H1 (cell line): ENCODE results near the gene CLEC1B. TPM values are rescaled to one million over a fixed set of nuclear protein-coding genes. Genes with fewer than 3 reads are reported as not detected.

ENCODE experiments used
- CTCF ChIA-PET: fragments of 300-600 bp; sonication (Branson Sonifier 250); formaldehyde crosslinking; loops from one replicate; lab custom pipeline; 2021; ENCODE audit not compliant: partially characterized antibody; lab: Charles Lee
- POLR2A ChIA-PET: fragments of 300-600 bp; sonication (Branson Sonifier 250); formaldehyde crosslinking; loops from one replicate; lab custom pipeline; 2021; ENCODE audit warnings: inconsistent platforms; ENCODE audit not compliant: partially characterized antibody; lab: Charles Lee
- DNase-seq, 2 experiments: peaks; one replicate each; pipeline versions ENCODE4 v3.0.0 to v3.0.0-alpha.2; 2010 to 2022; ENCODE audit warnings: low spot score in 2 of 2, low read depth in 1 of 2, mixed read lengths in 1 of 2
- FAIRE-seq: peaks from 2 replicates; lab custom pipeline; 2011; peaks lifted over from hg19 to GRCh38; lab: Jason Lieb, UNC
- H2AFZ ChIP-seq: 2 replicates; pipeline ENCODE4 v1.8.1; 2012; ENCODE audit warnings: low read length, inconsistent platforms
- H2AK5ac ChIP-seq: 2 replicates; pipeline ENCODE4 v1.6.1; 2013; ENCODE audit warnings: low read depth, low read length
- H2BK120ac ChIP-seq: replicated peaks from 2 replicates; pipeline ENCODE3; 2013; ENCODE audit warnings: low read depth, low read length, inconsistent platforms
- H2BK12ac ChIP-seq: 2 replicates; pipeline ENCODE4 v1.6.1; 2013; ENCODE audit warnings: low read depth, low read length
- H2BK15ac ChIP-seq: 2 replicates; pipeline ENCODE4 v1.6.1; 2013; ENCODE audit warnings: low read length
- H2BK20ac ChIP-seq: 2 replicates; pipeline ENCODE4 v1.6.1; 2013; ENCODE audit warnings: low read length
- H2BK5ac ChIP-seq: 2 replicates; pipeline ENCODE4 v1.6.1; 2013; ENCODE audit warnings: low read depth, low read length
- H3K14ac ChIP-seq: 2 replicates; pipeline ENCODE4 v1.6.1; 2013; ENCODE audit warnings: inconsistent platforms; ENCODE audit not compliant: insufficient read length
- H3K18ac ChIP-seq: 2 replicates; pipeline ENCODE4 v1.6.1; 2013; ENCODE audit warnings: low read length; ENCODE audit errors: extremely low read depth
- H3K23ac ChIP-seq: 2 replicates; pipeline ENCODE4 v1.6.1; 2013; ENCODE audit warnings: inconsistent platforms; ENCODE audit not compliant: insufficient read length
- H3K23me2 ChIP-seq: 2 replicates; pipeline ENCODE4 v1.6.1; 2013; ENCODE audit warnings: low read depth, low read length
- H3K27ac ChIP-seq: 2 replicates; pipeline ENCODE4 v1.6.1; 2011; ENCODE audit warnings: low read depth, low read length, inconsistent platforms
- H3K27me3 ChIP-seq, 4 experiments: replicated peaks in 1 of 4; 1 replicate in 1 of 4; 2 replicates in 3 of 4; pipeline versions ENCODE4 v1.6.1 to v1.8.1; 2011 to 2013; ENCODE audit warnings: low read length in 3 of 4, mild to moderate bottlenecking in 3 of 4, inconsistent platforms in 2 of 4, mixed read lengths in 2 of 4, moderate library complexity in 1 of 4; ENCODE audit not compliant: control insufficient read depth in 3 of 4, insufficient read depth in 3 of 4; ENCODE audit errors: extremely low read depth in 1 of 4
- H3K36me3 ChIP-seq, 4 experiments: 2 replicates each; pipeline versions ENCODE4 v1.6.1 to v1.8.1; 2011 to 2013; ENCODE audit warnings: mild to moderate bottlenecking in 4 of 4, low read length in 3 of 4, moderate library complexity in 2 of 4, control low read depth in 1 of 4, inconsistent platforms in 1 of 4; ENCODE audit not compliant: insufficient read depth in 4 of 4, control insufficient read depth in 2 of 4
- H3K4ac ChIP-seq: replicated peaks from 2 replicates; pipeline ENCODE3; 2013; ENCODE audit warnings: low read length, low read depth, mixed read lengths, inconsistent platforms; ENCODE audit not compliant: insufficient read length
- H3K4me1 ChIP-seq, 4 experiments: replicated peaks in 1 of 4; 1 replicate in 1 of 4; 2 replicates in 3 of 4; pipeline versions ENCODE4 v1.6.1 to v1.8.1; 2011 to 2013; ENCODE audit warnings: low read length in 3 of 4, inconsistent platforms in 2 of 4, mixed read lengths in 1 of 4; ENCODE audit not compliant: insufficient read depth in 4 of 4, control insufficient read depth in 3 of 4
- H3K4me2 ChIP-seq, 2 experiments: 2 replicates each; pipeline versions ENCODE4 v1.6.1 to v1.8.1; 2011 to 2013; ENCODE audit warnings: low read depth in 2 of 2, low read length in 2 of 2, control low read depth in 1 of 2, inconsistent platforms in 1 of 2, mild to moderate bottlenecking in 1 of 2; ENCODE audit not compliant: insufficient read depth in 1 of 2
- H3K4me3 ChIP-seq, 4 experiments: fragments of 200-600, 300-600 bp in 1 of 4; sonication (generic), shearing (Covaris generic), sonication (Bioruptor Twin) in 1 of 4; 2 replicates each; pipeline versions ENCODE4 v1.5.1 to v1.8.1; 2011 to 2016; ENCODE audit warnings: low read length in 4 of 4, low read depth in 3 of 4, control low read depth in 2 of 4, inconsistent platforms in 2 of 4, mild to moderate bottlenecking in 2 of 4, mixed read lengths in 1 of 4, moderate library complexity in 1 of 4; ENCODE audit not compliant: insufficient read depth in 2 of 4; ENCODE audit errors: extremely low read depth in 1 of 4
- H3K56ac ChIP-seq: replicated peaks from 2 replicates; pipeline ENCODE3; 2013; ENCODE audit warnings: low read depth, mild to moderate bottlenecking, mixed read lengths, low read length, inconsistent platforms; ENCODE audit not compliant: insufficient read length
- H3K79me1 ChIP-seq: 2 replicates; pipeline ENCODE4 v1.6.1; 2013; ENCODE audit warnings: low read depth, low read length, control low read depth
- H3K79me2 ChIP-seq, 2 experiments: 2 replicates each; pipeline versions ENCODE4 v1.6.1 to v1.8.1; 2012 to 2013; ENCODE audit warnings: low read length in 2 of 2, mild to moderate bottlenecking in 2 of 2, inconsistent platforms in 1 of 2; ENCODE audit not compliant: insufficient read depth in 2 of 2, control insufficient read depth in 1 of 2
- H3K9ac ChIP-seq, 4 experiments: replicated peaks in 1 of 4; 1 replicate in 1 of 4; 2 replicates in 3 of 4; pipeline versions ENCODE4 v1.6.1 to v1.8.1; 2011 to 2013; ENCODE audit warnings: low read depth in 3 of 4, low read length in 3 of 4, control low read depth in 2 of 4, mild to moderate bottlenecking in 2 of 4, moderate library complexity in 2 of 4, inconsistent platforms in 1 of 4; ENCODE audit errors: extremely low read depth in 1 of 4
- H3K9me3 ChIP-seq, 2 experiments: 2 replicates each; pipeline versions ENCODE4 v1.6.1 to v1.8.1; 2012 to 2013; ENCODE audit warnings: mild to moderate bottlenecking in 2 of 2, moderate library complexity in 2 of 2, control low read depth in 1 of 2, inconsistent platforms in 1 of 2, low read depth in 1 of 2, low read length in 1 of 2, mixed read lengths in 1 of 2; ENCODE audit not compliant: insufficient read depth in 2 of 2
- H4K20me1 ChIP-seq, 2 experiments: replicated peaks in 1 of 2; 2 replicates each; pipeline versions ENCODE3 to v1.8.1; 2011 to 2013; ENCODE audit warnings: inconsistent platforms in 2 of 2, low read length in 2 of 2, mild to moderate bottlenecking in 1 of 2; ENCODE audit not compliant: insufficient read depth in 2 of 2, control insufficient read depth in 1 of 2
- H4K5ac ChIP-seq: 2 replicates; pipeline ENCODE4 v1.6.1; 2013; ENCODE audit warnings: low read length, low read depth, mixed read lengths, inconsistent platforms; ENCODE audit not compliant: insufficient read length
- H4K8ac ChIP-seq: 2 replicates; pipeline ENCODE4 v1.8.0; 2013; ENCODE audit warnings: mild to moderate bottlenecking, moderate library complexity, low read length, inconsistent platforms; ENCODE audit not compliant: insufficient read depth; ENCODE audit errors: extremely low read depth
- H4K91ac ChIP-seq: replicated peaks from 2 replicates; pipeline ENCODE3; 2013; ENCODE audit warnings: low read length, mixed read lengths, inconsistent platforms; ENCODE audit not compliant: insufficient read length
- HDAC2 ChIP-seq, 2 experiments: fragments of 300-600 bp in 1 of 2; sonication (generic) in 1 of 2; IDR thresholded peaks; 2 replicates each; pipeline ENCODE4 v1.6.1; 2011 to 2012; ENCODE audit warnings: low read depth in 2 of 2, low read length in 2 of 2, mild to moderate bottlenecking in 2 of 2, moderate library complexity in 2 of 2, borderline replicate concordance in 1 of 2, inconsistent platforms in 1 of 2
- KDM1A ChIP-seq: fragments of 200-600, 300-600 bp; sonication (generic); IDR thresholded peaks from 2 replicates; pipeline ENCODE4 v1.7.1; 2016; ENCODE audit warnings: mild to moderate bottlenecking, low read length, borderline replicate concordance
- TEAD4 ChIP-seq: IDR thresholded peaks from 2 replicates; pipeline ENCODE4 v1.6.1; 2012; ENCODE audit warnings: low read depth, low read length, inconsistent platforms, mixed read lengths
- YY1 ChIP-seq: IDR thresholded peaks from 2 replicates; pipeline ENCODE4 v1.6.1; 2011; ENCODE audit warnings: low read depth, mild to moderate bottlenecking, low read length
- WGBS, 2 experiments: shearing (Covaris generic) in 1 of 2; methylation state at CpG; one replicate each; pipeline versions ENCODE4 v1.1.6 to v1.1.7; 2013 to 2015; ENCODE audit warnings: low lambda C conversion rate in 2 of 2, mixed read lengths in 2 of 2, inconsistent platforms in 1 of 2, low coverage in 1 of 2, missing lambda C conversion rate in 1 of 2; ENCODE audit not compliant: insufficient replicate concordance in 2 of 2, insufficient coverage in 1 of 2, insufficient read length in 1 of 2; ENCODE audit errors: extremely low coverage in 1 of 2, missing lambda C conversion rate in 1 of 2; 5-methylcytosine and 5-hydroxymethylcytosine counted together
- polyA plus RNA-seq, 7 experiments: library from polyadenylated mRNA; depleted of rRNA in 3 of 7; stranded (reverse) in 5 of 7; unstranded in 2 of 7; fragments of >200 nt in 5 of 7; fragments of 200-250 nt in 2 of 7; gene quantifications; 1 replicate in 5 of 7; 2 replicates in 1 of 7; 4 replicates in 1 of 7; pipeline versions ENCODE4 v1.2.1 to v1.2.3, GENCODE V29; 2011 to 2013; ENCODE audit warnings: missing spikeins in 2 of 7, mixed read lengths in 2 of 7
- total RNA-seq: library from RNA; stranded (reverse); fragmentation: NEBNext Ultra II Directional; extraction: Animal tissue kit (Norgen Biotek cat#: 25700); gene quantifications from 2 replicates; pipeline ENCODE4 v1.2.1, GENCODE V29; 2021

Gene CLEC1B
- total and polyA plus RNA-seq, 2 of the 8 experiments (the other 6 are each of a cell fraction or from before 2014, with no cell fraction given) = not detected

DNA sequence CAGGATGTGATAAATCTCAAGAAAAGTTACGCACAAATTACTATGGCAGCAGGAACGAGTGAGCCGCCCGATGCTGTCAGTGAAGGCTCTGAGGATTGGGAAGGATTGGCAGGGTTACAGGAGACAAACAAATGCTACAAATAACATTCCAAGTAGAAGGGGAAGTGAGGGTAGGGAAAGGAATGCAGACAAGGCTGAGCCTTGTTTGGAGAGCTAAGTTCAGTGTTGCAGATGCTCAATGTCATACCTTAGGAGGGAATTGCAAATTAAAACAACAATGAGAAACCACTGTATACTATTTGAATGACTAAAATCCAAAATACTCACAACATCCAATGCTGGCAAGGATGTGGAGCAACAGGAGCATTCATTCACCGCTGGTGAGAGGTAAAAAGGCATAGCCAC lies 32.9 kb upstream of the CLEC1B start:
- CTCF ChIA-PET = interaction anchor here (0.6 to 2.5 kb wide), 8 partner anchors 11 to 284 kb away, joined by 3 to 19 read pairs (median 4); partner anchors contain the start of genes CLEC12B, CLEC1A and CLEC1B
- TF ChIP-seq YY1 = no peak
- peak in 1 of 2 experiments; percentile 65; a peak in 1 of 4 replicates for TF ChIP-seq HDAC2 (IDR thresholded peaks at IDR 0.05; ENCODE audit: borderline replicate concordance in 1 of 2, low read depth in 2 of 2, low read length in 2 of 2)
- TF ChIP-seq KDM1A = peak; percentile 69
- TF ChIP-seq TEAD4 = peak; percentile 39; the same call in 1 of the 2 replicates
- TF ChIP-seq, all 59 proteins: peak for 3
- no peak overlapping the region for H3K9ac ChIP-seq
- no peak overlapping the region for H4K8ac ChIP-seq
- DNase-seq = peak in 1 of 2 experiments; percentile 25
- no peaks in the 10 kb centered on the region; the same call in 1 of the 2 replicates for H3K23me2 ChIP-seq
- H3K4me1 ChIP-seq = peaks cover 0 to 7% (median 0%) of the 10 kb centered on the region in 4 experiments; a peak in 1 of 7 replicates
- no peak overlapping the region for H4K91ac ChIP-seq
- H2BK5ac ChIP-seq = no peak overlapping the region
- no peak overlapping the region for H3K18ac ChIP-seq
- peak; percentile 28 for FAIRE-seq
- H3K14ac ChIP-seq = no peak overlapping the region
- no peaks in the 10 kb centered on the region; a peak in 1 of 8 replicates for H3K36me3 ChIP-seq
- 91% methylated on average over 5 of the region's 5 CpGs; no CpG with 5 or more reads in 1 of the 2 experiments for WGBS, 2 experiments
- no peak overlapping the region for H2BK20ac ChIP-seq
- no peaks in the 10 kb centered on the region for H3K79me2 ChIP-seq
- H3K4me3 ChIP-seq = no peak overlapping the region
- no peaks in the 10 kb centered on the region for H3K27me3 ChIP-seq
- H3K23ac ChIP-seq = no peak overlapping the region
- H2BK12ac ChIP-seq = peak overlapping the region; percentile 68; the same call in 1 of the 2 replicates
- H2AK5ac ChIP-seq = no peak overlapping the region
- H2BK15ac ChIP-seq = no peak overlapping the region
- no peak overlapping the region for H3K56ac ChIP-seq
- no peak overlapping the region; a peak in 1 of 4 replicates for H3K4me2 ChIP-seq
- no peak overlapping the region for H4K5ac ChIP-seq
- H3K9me3 ChIP-seq = peaks cover 0 to 8% of the 10 kb centered on the region in 2 experiments; a peak in 2 of 4 replicates
- no peak overlapping the region for H3K27ac ChIP-seq
- no peaks in the 10 kb centered on the region for H4K20me1 ChIP-seq
- POLR2A ChIA-PET = no interaction called here
- H3K4ac ChIP-seq = no peak overlapping the region
- H2AFZ ChIP-seq = no peak overlapping the region
- H2BK120ac ChIP-seq = no peak overlapping the region
- no peaks in the 10 kb centered on the region for H3K79me1 ChIP-seq
